GM12878 (cell line): ENCODE measurements around the gene HM13. TPM values are rescaled to one million over a fixed set of nuclear protein-coding genes. Genes with fewer than 3 reads are reported as not detected.

Experiments used
- ATAC-seq: fragments of 200-7000 bp; cut with Tn5 transposase; 3 replicates; pipeline ENCODE4 v1.9.1; 2020; ENCODE audit warnings: mild to moderate bottlenecking, moderate library complexity
- BruUV-seq: library from RNA; stranded (reverse); fragments of 400-500 nt; replicated peaks from 2 replicates; lab custom pipeline; 2021; lab: Mats Ljungman, UMichigan
- CTCF ChIA-PET: fragments of 300-600 bp; sonication (Branson Sonifier 250); formaldehyde crosslinking; extraction: SDS; loops from one replicate; lab custom pipeline; 2021; ENCODE audit warnings: inconsistent platforms; lab: Yijun Ruan, JAX
- POLR2A ChIA-PET: fragments of 350-600 bp; formaldehyde crosslinking; extraction: SDS; loops from one replicate; lab custom pipeline; 2021; ENCODE audit warnings: inconsistent platforms; lab: Charles Lee
- RAD21 ChIA-PET: fragments of 300-600 bp; sonication (Branson Sonifier 250); formaldehyde crosslinking; loops from one replicate; lab custom pipeline; 2023; ENCODE audit warnings: antibody characterized with exemption; ENCODE audit not compliant: unreplicated experiment; lab: Charles Lee
- SMC1A ChIA-PET: fragments of 300-600 bp; sonication (Branson Sonifier 250); formaldehyde crosslinking; loops from one replicate; lab custom pipeline; 2023; ENCODE audit not compliant: unreplicated experiment, uncharacterized antibody; lab: Charles Lee
- DNase-seq: peaks from one replicate; pipeline ENCODE4 v3.0.0-alpha.2; 2011; ENCODE audit warnings: low read depth, low spot score
- FAIRE-seq: peaks from 3 replicates; lab custom pipeline; 2011; peaks lifted over from hg19 to GRCh38; lab: Jason Lieb, UNC
- H2AFZ ChIP-seq: 2 replicates; pipeline ENCODE4 v1.6.0; 2011; ENCODE audit warnings: low read depth, low read length, control low read depth; ENCODE audit not compliant: control insufficient read depth
- H3K27ac ChIP-seq: 2 replicates; pipeline ENCODE4 v1.5.1; 2011; ENCODE audit warnings: control low read depth; ENCODE audit not compliant: control insufficient read depth, insufficient read depth
- H3K27me3 ChIP-seq, 2 experiments: replicated peaks in 1 of 2; 2 replicates each; pipeline versions ENCODE4 v1.6.0 to v1.6.1; 2011; ENCODE audit warnings: low read length in 1 of 2; ENCODE audit not compliant: control insufficient read depth in 2 of 2, insufficient read depth in 2 of 2
- H3K36me3 ChIP-seq, 2 experiments: 2 replicates each; pipeline ENCODE4 v1.5.1; 2011; ENCODE audit warnings: low read length in 1 of 2; ENCODE audit not compliant: control insufficient read depth in 2 of 2, insufficient read depth in 2 of 2
- H3K4me1 ChIP-seq: 2 replicates; pipeline ENCODE4 v1.6.1; 2011; ENCODE audit warnings: mild to moderate bottlenecking, low read length, moderate library complexity, mixed read lengths; ENCODE audit not compliant: control insufficient read depth, insufficient read depth
- H3K4me2 ChIP-seq: 2 replicates; pipeline ENCODE4 v1.6.0; 2011; ENCODE audit warnings: control low read depth; ENCODE audit not compliant: control insufficient read depth, insufficient read depth
- H3K4me3 ChIP-seq: fragments of 200-600 bp; sonication (generic); 2 replicates; pipeline ENCODE4 v1.5.1; 2016
- H3K79me2 ChIP-seq: 2 replicates; pipeline ENCODE4 v1.6.0; 2011; ENCODE audit warnings: low read length; ENCODE audit not compliant: control insufficient read depth, insufficient read depth
- H3K9ac ChIP-seq: 2 replicates; pipeline ENCODE4 v1.8.0; 2011; ENCODE audit warnings: low read length, control low read depth, mixed read lengths; ENCODE audit not compliant: control insufficient read depth, insufficient read depth
- H3K9me3 ChIP-seq: replicated peaks from 3 replicates; pipeline ENCODE4 v1.5.1; 2011; ENCODE audit warnings: mild to moderate bottlenecking, low read length; ENCODE audit not compliant: control insufficient read depth, insufficient read depth
- H4K20me1 ChIP-seq: 2 replicates; pipeline ENCODE4 v1.6.0; 2011; ENCODE audit not compliant: control insufficient read depth, insufficient read depth
- ATF7 ChIP-seq: fragments of 450-650 bp; IDR thresholded peaks from 2 replicates; pipeline ENCODE4 v1.6.1; 2016; ENCODE audit warnings: low read depth, mild to moderate bottlenecking
- BMI1 ChIP-seq: fragments of 450-650 bp; IDR thresholded peaks from 2 replicates; pipeline ENCODE4 v1.6.1; 2016; ENCODE audit warnings: mild to moderate bottlenecking, moderate library complexity, borderline replicate concordance
- GABPA ChIP-seq: IDR thresholded peaks from 2 replicates; pipeline ENCODE4 v1.6.1; 2014; ENCODE audit warnings: antibody characterized with exemption, low read depth, mild to moderate bottlenecking, inconsistent platforms
- RB1 ChIP-seq: fragments of 450-650 bp; formaldehyde crosslinking; IDR thresholded peaks from 2 replicates; pipeline ENCODE4 v1.6.1; 2017; ENCODE audit warnings: mild to moderate bottlenecking, borderline replicate concordance
- RCOR1 ChIP-seq: conservative IDR thresholded peaks from 2 replicates; pipeline ENCODE4 v1.6.1; 2012; ENCODE audit warnings: low read depth, low read length, improper control_type of control experiment
- SMC3 ChIP-seq: IDR thresholded peaks from 2 replicates; pipeline ENCODE4 v1.6.1; 2011; ENCODE audit warnings: low read length, improper control_type of control experiment, borderline replicate concordance
- WGBS: methylation state at CpG from one replicate; pipeline ENCODE4 v1.1.6; 2016; ENCODE audit warnings: low lambda C conversion rate; ENCODE audit not compliant: insufficient replicate concordance, insufficient coverage; ENCODE audit errors: missing lambda C conversion rate; 5-methylcytosine and 5-hydroxymethylcytosine counted together
- in situ Hi-C: fragments of 300-500 bp; cut with MboI; formaldehyde crosslinking; loops from 9 replicates; pipeline ENCODE4 v1.14.3; 2018; ENCODE audit warnings: mixed read lengths
- intact Hi-C: fragments of 100-400 bp; cut with micrococcal nuclease; formaldehyde crosslinking; loops from one replicate; pipeline ENCODE4 v1.14.2; 2022; ENCODE audit not compliant: unreplicated experiment
- polyA plus RNA-seq, 11 experiments: library from polyadenylated mRNA; depleted of rRNA in 4 of 11; unstranded in 6 of 11; stranded (reverse) in 5 of 11; fragments of >200 nt; fragmentation: Nextera tagmentation in 4 of 11; fragmentation: Illumina TruSeq in 1 of 11; extraction: Ambion mirVana in 4 of 11; extraction: Trizol in 1 of 11; gene quantifications; 1 replicate in 1 of 11; 2 replicates in 10 of 11; pipeline versions ENCODE4 v1.2.1 to v1.2.3, GENCODE V29; 2011 to 2016; ENCODE audit warnings: inconsistent platforms in 2 of 11, missing spikeins in 2 of 11, low read depth in 1 of 11
- total RNA-seq, 4 experiments: library from RNA; depleted of rRNA in 3 of 4; stranded (reverse); fragments of >200 nt in 3 of 4; fragmentation: Illumina TruSeq in 1 of 4; extraction: Trizol in 1 of 4; gene quantifications; 2 replicates each; pipeline versions ENCODE4 v1.2.1 to v1.2.3, GENCODE V29; 2013 to 2021
- TF ChIP-seq, protein P1 (sequence below): IDR thresholded peaks from 2 replicates; pipeline ENCODE4 v1.6.1; 2012; ENCODE audit warnings: low read length, inconsistent platforms

HM13 gene
- total and polyA plus RNA-seq, 10 of the 15 experiments (the other 5 are each of a cell fraction or from before 2014, with no cell fraction given) = 4.8 to 185 (median 81.7) TPM

GRCh38 chr20:31604567-31605030 lies 90.4 kb downstream of the HM13 start:
- Histone ChIP-seq H3K27ac (no peak overlapping the region), H4K20me1 (no peaks in the 10 kb centered on the region), H3K4me1 (peaks cover 21% of the 10 kb centered on the region), H2AFZ (0 out of 2 replicates have a peak overlapping the region, but pooled peaks have one; percentile 82), H3K4me2 (peak overlapping the region; percentile 85), H3K79me2 (no peaks in the 10 kb centered on the region), H3K9me3 (no peaks in the 10 kb centered on the region; the same call in 2 of the 3 replicates), H3K9ac (no peak overlapping the region), H3K36me3 (no peaks in the 10 kb centered on the region), H3K4me3 (peak overlapping the region; percentile 64), H3K27me3 (peaks cover 10 to 18% of the 10 kb centered on the region in 2 experiments)
- ChIA-PET RAD21 (interaction anchor here (1.0 to 1.9 kb wide), 6 partner anchors 8 to 119 kb away, joined by 3 to 15 read pairs (median 6); no protein-coding TSS in a partner anchor), CTCF (interaction anchor here (0.7 to 18.6 kb wide), 8 partner anchors 8 to 1131 kb away, joined by 3 to 958 read pairs (median 4); no protein-coding TSS in a partner anchor), SMC1A (interaction anchor here (0.9 to 2.2 kb wide), 12 partner anchors 9 to 120 kb away, joined by 3 to 12 read pairs (median 4); no protein-coding TSS in a partner anchor), POLR2A (interaction anchor here (0.9 to 2.0 kb wide), 5 partner anchors 11 to 135 kb away, joined by 3 to 16 read pairs (median 4); no protein-coding TSS in a partner anchor)
- FAIRE-seq (no peak), DNase-seq (no peak), ATAC-seq (peak; percentile 2; the same call in 2 of the 3 replicates)
- in situ Hi-C loops = loop anchor here (5.0 kb wide), 1 partner anchor 32 kb away; no protein-coding TSS in a partner anchor
- TF ChIP-seq RCOR1 (no peak), GABPA (no peak), ATF7 (0 out of 2 replicates have a peak, but pooled peaks have one; percentile 4), RB1 (no peak), BMI1 (0 out of 2 replicates have a peak, but pooled peaks have one; percentile 3), SMC3 (no peak)
- TF ChIP-seq, protein P1, sequence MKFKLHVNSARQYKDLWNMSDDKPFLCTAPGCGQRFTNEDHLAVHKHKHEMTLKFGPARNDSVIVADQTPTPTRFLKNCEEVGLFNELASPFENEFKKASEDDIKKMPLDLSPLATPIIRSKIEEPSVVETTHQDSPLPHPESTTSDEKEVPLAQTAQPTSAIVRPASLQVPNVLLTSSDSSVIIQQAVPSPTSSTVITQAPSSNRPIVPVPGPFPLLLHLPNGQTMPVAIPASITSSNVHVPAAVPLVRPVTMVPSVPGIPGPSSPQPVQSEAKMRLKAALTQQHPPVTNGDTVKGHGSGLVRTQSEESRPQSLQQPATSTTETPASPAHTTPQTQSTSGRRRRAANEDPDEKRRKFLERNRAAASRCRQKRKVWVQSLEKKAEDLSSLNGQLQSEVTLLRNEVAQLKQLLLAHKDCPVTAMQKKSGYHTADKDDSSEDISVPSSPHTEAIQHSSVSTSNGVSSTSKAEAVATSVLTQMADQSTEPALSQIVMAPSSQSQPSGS = peak; percentile 4; the same call in 1 of the 2 replicates
- no TSS peak for BruUV-seq
- WGBS = 0% methylated on average over 14 of the region's 14 CpGs
- intact Hi-C loops = no loop called here
